Mesenteric fat pad (tissue), 1 donor: Measurements from ENCODE around the gene PPIH. TPM values are rescaled to one million over a fixed set of nuclear protein-coding genes. Genes with fewer than 3 reads are reported as not detected.
"Not testable (repeated sequence)": the region's sequence is repeated elsewhere in the genome, so short reads cannot be mapped to it uniquely, and the experiment has no call there.

ENCODE experiments used
- DNase-seq: peaks from one replicate; pipeline ENCODE4 v3.0.0-alpha.2; 2020; ENCODE audit warnings: low spot score
- long read RNA-seq: library from polyadenylated mRNA; unstranded; transcript quantifications from one replicate; pipeline ENCODE4 v2.0.0, GENCODE V29; 2020
- total RNA-seq: library from RNA; stranded (reverse); fragmentation: NEBNext Ultra II Directional; extraction: Animal tissue kit (Norgen Biotek cat#: 25700); gene quantifications from one replicate; pipeline ENCODE4 v1.2.1, GENCODE V29; 2021
- donor health status: DM: yes; HTN: yes; CAD: no.

Gene PPIH
- total RNA-seq = 20.8 TPM
- long read RNA-seq, partial matches to known transcripts = 2 of 7 reads
- long read RNA-seq, other reads (novel, unspliced or antisense) = 3 of 7 reads

DNA sequence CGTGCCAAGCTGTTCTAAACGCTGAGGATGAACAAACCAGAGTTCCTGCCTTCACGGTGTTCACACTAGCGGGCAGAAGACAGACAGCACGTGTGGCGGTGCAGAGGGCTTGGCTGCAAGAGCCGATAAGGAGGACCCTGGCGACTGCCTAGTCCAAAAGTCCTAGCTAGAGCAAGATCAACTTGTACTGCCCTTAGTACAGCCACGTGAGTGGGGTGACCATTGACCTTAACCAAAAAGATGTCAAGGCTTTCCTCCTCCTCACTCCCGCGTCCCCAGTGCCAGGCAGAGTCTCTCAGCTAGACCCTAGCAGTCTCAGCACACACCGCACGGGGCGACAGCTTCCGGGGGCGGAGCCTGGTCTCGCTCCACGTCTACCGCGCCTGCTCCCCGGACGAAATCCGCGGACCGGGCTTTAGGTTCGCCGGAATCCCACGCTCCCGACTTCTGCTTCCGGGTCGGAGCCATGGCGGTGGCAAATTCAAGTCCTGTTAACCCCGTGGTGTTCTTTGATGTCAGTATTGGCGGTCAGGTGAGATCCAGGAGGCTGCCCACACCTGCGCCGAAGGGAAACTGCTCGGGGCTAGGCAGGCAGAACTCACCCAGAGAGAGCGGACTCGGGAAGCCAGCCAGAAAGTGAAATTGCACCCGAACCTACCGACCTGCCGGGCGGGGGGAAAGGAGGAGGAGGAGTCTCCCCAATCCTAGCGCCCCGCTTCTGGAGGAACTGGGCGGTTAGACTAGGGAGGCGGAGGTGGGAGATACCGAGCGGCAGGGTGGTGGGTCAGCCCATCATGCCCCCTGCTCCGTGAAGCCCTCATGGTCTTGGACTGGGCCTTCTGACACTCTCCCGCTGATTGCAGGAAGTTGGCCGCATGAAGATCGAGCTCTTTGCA, at the start of gene PPIH:
PPIH (plus strand) TSS at position 443 of the 896 bp plus-strand sequence; CDS start at position 467, 24 bp downstream.
- peak; percentile 98 for DNase-seq

DNA sequence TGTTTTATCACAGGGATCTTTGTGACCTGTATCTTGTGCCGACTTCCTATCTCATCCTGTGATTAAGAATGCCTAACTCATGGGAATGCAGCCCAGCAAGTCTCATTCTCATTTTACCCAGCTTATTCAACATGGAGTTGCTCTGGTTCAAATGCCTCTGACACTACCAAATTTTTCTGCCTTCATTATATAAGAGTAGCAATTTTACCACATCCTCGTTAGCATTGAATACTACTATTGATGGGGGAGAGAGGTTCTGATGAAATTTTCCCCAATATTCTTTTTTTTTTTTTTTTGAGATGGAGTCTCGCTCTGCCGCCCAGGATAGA, 44.5 kb upstream of the PPIH start:
- DNase-seq = no peak

DNA sequence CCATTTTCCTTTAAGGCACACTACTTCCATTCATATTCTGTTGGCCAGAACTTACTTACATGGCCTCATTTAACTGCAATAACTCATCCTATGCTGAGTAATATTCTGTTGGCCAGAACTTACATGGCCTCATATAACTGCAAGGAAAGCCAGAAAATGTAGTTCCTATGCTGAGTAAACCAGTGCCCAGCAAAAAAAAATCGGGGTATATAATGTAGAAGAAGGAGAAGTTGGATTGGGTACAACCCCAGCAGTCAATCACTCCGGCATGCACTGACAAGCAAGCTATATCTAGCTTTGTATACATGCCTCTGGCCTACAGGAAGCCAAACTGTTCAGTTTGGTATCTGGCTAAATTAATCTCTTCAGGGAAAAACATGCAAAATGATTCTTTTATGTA, 39.4 kb upstream of the PPIH start:
- no peak for DNase-seq

DNA sequence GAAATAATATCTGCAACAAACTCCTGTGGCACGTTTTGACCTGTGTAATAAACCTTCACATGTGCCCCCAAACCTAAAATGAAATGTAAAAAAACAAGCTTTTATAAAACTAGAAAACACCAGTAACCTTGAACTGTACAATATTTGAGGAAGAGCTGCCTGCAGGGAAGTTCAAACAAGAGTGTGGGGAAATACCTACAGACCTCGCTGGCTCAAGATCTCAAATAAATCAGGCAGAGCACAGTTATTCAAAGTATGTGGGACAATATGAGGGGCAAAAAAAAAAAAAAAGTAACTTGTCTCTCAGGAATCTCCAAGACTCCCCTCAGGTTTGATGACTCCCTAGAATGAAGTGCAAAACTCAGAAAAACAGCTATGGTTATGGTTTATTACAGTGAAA, 37.9 kb upstream of the PPIH start:
- no peak for DNase-seq

DNA sequence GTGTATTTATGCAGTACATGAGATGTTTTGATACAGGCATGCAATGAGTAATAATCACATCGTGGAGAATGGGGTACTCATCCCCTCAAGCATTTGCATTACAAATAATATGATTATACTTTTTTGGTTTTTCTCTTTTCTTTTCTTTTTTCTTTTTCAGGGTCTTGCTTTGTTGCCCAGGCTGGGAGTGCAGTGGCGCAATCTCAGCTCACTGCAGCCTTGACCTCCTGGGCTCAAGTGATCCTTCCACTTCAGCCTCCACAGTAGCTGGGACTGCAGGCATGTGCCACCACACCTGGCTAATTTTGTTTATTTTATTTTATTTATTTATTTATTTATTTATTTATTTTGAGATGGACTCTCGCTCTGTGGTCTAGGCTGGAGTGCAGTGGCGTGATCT, 37.0 kb upstream of the PPIH start:
- DNase-seq = not testable (repeated sequence)

DNA sequence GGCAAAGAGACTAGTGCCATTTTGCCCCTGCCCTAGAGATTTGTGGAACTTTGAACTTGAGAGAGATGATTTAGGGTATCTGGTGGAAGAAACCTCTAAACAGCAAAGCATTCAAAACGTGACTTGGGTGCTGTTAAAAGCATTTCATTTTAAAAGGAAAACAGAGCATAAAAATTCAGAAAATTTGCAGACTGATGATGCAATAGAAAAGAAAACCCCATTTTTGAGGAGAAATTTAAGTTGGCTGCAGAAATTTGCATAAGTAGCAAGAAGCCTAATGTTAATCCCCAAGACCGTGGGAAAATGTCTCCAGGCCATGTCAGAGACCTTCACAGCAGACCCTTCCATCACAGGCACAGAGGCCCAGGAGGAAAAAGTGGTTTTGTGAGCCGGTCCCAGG, 31.0 kb upstream of the PPIH start:
- not testable (repeated sequence) for DNase-seq

DNA sequence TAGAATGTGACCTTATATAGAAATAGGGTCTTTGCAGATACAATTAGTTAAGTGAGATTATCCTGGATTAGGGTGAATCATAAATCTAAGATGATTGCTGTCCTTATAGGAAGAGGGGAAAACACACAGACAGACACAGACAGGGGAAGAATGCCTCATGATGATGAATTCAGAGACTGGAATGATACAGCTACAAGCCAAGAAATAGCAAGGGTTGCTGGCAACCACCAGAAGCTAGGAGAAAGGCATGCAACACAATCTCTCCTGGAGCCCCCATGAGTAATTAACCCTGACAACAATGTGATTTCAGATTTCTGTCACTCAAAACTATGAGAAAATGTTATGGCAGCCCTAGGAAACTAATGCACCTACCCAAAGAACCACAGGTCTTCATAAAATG, 19.1 kb upstream of the PPIH start:
- DNase-seq = no peak

DNA sequence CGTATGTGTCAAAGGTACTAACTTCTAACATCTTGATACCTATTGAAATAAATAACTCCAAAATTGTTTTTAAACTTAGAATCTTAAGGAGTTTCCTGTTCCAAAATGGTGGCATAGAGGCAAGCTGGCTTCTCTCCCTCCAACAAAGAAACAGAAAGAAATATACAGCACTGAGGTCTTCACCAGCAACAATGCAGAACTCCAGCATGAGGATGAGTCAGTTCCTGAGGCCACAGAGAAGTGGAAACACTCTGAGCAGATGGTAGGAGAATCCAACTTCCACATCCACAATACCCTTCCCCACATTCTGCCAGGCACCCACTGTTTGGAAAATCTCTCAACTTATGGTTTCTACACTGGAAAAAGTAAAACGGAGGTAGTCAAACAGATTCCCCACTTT, 12.2 kb upstream of the PPIH start:
- DNase-seq = no peak

DNA sequence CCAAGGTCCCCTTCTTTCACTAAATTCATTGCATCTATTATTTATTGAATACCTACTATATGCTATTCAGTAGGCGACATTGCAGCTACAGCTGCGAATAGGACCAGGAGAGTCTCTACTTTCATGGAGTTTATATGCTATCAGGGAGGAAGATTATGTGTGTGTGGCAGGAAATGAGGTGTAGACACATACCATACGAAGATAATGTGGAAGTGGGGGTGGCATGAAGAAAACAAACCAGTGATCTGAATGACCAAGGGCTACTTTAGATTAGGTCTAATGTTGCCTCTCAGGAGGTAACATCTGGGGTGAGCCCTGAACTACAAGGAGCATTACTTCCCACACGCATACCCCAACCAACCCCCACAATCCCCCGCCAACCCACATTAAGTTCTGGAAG, 1.0 kb upstream of the PPIH start:
- DNase-seq = no peak

DNA sequence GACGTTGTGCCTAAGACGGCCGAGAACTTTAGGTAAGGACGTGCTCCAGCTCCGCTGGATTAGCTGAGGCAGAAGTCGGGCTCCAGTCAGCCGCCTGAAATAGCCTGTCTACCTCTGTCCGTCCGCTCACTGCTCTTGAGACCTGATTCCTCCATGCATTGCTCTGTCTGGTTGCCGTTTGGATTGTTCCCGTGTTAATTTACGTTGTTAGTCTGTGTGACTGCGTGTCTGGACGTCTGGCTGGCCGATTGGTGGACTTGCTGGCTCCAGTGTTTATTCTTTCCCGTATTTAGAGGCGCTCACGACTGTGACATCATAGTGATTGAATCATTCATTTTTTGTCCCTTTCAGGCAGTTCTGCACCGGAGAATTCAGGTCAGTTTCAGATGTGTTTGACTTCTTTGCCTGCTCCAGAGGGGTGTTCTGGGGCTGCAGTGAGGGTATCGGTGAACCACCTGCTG, 684 bp downstream of the PPIH start:
- no peak for DNase-seq

DNA sequence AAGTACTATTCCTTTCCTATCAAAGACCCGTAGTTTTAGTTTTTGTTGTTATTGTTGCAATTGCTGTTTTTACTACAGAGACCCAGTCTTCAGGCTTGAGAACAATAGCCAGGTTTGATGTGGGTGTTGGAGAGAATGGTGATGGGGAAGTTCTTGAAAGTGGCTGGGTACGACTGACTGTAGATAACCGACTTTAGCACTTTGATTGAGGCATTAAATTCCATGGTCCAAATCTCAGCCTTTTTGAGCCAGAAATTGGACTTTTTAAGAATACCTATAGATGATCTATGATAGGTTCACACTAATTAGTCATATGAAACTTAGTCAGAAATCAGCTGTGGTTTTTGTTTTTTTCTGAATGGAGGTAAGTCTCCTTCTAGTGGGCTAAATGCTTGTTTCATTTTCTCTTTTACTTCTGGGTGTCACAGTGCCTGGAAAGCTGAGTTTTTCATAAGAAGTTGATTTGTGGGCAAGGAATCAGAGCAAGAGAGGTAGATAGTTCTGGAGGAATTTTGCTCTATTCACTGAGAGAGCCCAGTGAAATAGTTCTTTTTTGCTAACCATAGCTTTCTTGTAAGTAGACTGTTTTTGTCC, 2.8 kb downstream of the PPIH start:
- no peak for DNase-seq

DNA sequence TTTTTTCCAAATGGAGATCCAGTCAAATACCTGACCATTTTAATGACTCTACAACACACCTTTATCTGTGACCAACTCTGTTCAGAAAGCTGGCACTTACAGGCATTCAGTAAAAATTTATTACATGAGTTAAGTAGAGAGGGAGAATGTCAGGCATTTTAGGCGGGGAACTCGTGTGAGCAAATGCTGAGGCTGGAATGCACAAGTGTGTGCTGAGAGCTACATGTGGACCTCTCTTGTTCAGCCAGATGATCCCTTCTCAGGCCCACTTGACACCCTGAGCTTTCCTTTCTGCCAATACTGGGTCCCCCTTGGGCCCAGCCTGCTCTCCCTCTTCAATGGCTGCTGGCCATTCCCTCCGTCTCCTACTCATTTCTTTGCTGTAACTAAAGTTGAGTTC, 11.7 kb downstream of the PPIH start:
- no peak for DNase-seq

DNA sequence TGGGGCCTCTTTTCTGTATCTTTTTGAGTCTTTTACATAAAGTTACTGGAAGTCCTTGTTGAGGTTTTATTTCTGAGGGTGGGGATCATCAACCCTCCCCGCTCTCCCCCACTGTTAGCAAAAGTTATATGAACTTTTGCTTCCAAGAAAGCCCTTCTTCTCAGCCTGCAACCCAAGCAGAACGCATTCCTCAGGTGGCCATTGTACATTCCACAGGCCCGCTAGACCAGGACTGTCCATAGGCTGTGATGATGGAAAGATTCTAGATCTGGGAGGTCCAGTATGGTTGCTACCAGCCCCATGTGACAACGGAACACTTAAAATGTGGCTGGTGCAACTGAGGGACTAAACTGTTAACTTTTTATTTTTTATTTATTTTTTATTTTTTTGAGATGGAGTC, 12.2 kb downstream of the PPIH start:
- DNase-seq = no peak

DNA sequence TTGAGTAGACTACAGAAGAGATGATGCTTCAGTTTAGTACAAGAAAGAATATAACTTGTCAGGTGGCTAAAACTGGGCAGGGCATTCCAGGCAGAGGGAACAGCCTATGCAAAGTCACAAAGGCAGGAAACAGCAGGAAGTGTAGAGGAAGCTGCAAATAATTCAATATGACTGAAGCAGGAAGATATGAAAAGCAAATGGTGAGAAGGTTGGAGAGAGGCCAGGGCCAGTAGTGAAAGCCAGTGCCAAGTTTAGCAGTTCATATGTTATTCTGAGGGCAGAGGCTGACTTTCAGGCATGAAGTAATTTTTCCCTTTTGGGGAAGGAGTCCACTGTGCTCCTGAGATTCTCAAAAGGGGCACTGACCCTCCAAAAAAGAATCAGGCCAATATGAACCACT, 16.0 kb downstream of the PPIH start:
- DNase-seq = no peak

DNA sequence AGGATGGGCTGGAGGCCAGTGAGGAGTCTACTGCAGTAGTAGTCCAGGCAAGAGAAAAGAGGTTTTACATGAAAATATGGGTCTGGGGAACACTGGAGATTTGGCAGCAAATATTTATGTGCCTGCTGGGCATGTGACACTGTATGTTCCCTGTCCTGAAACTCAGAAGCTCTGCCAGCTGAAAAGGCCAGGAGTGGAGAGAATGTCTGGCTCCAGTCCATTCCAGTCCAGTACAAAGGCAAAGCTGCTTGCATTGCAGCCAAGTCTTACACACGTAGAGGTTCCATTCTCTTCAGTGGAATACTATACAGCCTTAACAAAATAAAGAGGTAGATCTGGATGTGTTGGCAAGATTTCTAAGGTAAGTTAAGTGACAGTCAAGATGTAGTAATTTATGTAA, 16.5 kb downstream of the PPIH start:
- no peak for DNase-seq

DNA sequence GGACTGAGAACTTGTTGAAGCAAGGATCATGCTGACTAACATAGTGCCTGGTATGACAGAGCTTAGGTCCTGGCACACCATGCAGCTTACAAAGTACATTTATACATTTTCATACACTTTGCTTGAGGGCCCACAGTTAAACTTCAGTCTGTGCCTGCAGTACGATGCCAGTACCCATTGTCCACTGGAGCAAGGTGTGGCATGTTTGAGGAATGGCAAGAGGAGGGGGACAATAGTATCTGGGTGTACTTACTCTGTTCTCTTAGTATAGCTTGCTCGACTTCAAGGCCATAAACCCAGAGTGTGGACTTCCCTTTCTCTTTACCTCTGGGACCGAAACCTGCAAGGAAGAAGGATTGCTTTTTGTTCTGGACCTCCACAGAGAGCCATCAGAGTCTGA, 17.2 kb downstream of the PPIH start:
- no peak for DNase-seq

DNA sequence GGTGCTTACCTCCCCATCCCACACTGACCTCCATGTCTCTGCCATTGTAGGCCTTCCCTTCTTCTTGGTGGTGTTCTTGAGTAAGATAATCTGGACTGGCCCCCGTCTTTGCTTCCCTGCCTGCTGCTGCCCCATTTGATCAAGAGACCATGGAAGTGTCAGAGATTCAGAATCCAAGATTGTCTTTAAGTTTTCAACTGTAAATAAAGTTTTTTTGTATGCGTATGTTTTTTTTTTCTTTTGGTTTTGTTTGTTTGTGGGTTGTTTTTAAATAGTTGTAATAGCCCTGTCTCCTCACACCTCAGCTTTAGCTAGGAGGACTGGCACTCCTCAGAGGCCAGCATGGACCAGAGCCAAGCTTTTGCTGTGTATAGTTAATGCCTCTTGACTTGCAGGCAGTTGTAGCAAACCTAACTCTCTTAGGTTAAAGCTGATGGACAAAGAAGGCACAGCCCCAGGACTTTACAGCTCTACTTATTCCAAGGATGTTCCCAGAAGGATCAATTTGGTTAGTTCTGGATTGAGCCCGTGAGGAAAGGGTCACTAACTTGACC, 18.4 kb downstream of the PPIH start:
- DNase-seq = no peak

DNA sequence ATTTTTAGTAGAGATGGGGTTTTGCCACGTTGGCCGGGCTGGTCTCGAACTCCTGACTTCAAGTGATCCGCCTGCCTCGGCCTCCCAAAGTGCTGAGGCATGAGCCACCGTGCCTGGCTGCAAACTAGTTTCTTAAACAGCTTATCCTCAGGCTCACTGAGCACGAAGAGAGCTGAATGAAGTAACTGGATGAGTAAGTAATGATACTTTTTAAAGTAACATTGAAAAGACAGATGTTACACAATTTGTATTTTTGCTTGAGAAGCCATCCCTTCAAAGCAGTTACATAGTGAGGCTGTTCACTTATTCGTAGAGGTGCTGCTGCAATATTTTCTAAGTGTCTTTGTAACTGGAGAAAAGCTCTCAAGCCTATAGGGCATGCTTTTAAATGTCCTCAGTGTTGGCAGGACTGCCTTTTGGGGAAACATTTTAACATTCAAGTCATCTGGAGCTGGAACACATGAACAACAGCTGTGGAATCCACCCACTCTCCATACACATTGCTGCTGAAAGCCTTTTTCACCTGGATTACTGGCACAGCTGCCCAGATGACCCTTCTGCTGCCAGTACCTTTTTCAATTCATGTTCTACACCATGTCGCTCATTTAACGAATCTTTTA, 21.3 kb downstream of the PPIH start:
- no peak for DNase-seq

DNA sequence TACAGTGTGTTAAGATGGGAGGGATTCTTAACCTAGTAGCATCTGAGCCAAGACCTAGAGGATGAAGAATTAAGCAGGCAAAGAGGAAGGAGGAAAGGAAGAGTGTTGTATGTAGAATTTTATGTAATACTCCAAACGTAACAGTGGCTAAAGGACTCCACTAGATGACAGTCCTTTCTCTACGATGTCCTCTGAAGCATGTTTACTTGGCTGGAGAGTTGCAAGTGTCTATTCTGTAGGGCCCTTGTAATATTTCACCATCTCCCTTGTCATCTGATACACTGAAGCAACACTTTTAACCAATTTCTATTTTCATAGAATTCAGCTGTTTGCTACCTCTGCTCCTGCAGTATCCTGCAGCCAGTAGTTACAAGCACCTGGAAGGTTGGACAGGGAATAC, 21.8 kb downstream of the PPIH start:
- no peak for DNase-seq

DNA sequence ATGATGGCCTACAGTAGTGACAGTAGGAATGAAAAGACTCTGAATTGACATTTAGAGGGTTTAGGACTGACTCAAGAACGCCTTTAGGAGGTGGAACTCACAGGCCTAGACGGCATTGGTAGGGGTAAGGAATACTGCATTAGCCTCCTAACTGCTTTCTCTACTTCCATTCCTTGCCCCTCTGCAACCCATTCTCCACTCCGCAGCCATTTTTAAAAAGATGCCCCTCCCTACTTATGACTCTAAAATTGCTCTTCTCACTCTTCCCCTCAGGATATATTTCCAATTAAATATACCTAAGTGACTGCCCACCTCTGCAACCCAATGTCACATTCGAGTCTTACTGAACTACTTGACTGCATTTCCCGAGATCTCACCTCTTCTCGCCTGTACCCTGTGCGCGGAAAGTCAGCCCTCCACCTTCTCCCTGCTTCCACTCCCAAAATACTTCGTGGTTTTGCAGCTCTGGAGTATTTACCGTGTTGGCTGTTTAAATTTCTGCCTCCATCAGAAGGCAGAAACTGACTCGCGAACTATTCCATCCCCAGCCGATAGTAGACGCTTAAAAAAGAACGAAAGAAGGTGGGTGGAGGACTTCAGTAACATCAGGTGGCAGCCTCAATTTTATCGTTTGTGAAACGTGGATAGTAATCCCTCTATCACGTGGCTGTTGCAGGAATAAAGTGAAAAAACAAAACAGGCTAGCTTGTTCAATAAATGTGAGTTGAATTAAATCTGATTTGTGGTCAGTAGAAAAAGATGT, 22.9 kb downstream of the PPIH start:
- DNase-seq = no peak

DNA sequence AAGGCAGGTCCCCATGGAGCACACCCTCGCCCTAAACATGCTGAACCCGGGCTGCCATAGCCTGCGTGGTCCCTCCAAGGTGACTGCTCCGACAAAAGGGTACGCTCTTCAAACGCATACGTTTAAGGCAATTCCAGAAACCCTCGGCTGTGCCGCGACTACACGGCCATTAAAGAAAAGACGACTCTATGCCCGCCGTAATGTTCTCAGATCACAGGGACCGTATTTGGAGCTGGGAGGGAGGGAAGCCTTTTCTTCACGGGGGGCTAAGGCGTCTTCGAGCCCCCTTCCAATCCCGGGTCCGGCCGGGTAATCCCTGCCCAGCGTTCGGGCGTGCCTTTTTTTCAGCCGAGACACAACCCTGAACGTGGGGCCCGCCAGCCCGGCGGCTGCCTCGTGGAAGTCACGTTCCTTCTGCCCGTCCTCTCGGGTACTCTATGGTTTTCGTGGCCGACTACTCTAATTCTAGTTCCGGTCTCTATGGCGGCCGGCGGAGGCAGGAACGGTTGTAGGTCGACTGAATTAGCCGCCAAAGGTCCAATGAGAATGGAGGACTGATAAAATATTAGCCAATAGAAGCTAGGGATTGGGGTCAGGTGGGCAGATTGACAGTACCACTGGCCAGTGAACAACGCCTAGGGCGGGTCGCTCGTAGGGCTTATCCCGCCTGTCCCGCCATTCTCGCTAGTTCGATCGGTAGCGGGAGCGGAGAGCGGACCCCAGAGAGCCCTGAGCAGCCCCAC, 23.7 kb downstream of the PPIH start, which contains the start of gene YBX1:
YBX1 (plus strand) TSS at position 678 of the 743 bp plus-strand sequence. CDS start 148 bp downstream, outside the sequence.
- peak; percentile 96 for DNase-seq
